Kidney (tissue), 14 donors: ENCODE results near the gene AGK. TPM values are rescaled to one million over a fixed set of nuclear protein-coding genes. Genes with fewer than 3 reads are reported as not detected.

ENCODE experiments used
- DNase-seq, 5 donors: peaks; one replicate each; pipeline ENCODE4 v3.0.0-alpha.2; 2013 to 2020
- FAIRE-seq: peaks from 2 replicates; lab custom pipeline; 2012; peaks lifted over from hg19 to GRCh38; lab: Jason Lieb, UNC
- H3K27ac ChIP-seq, 2 donors: one replicate each; pipeline ENCODE4 v1.7.0; 2013; ENCODE audit warnings: low read depth in 2 of 2, low read length in 2 of 2, inconsistent platforms in 1 of 2
- H3K27me3 ChIP-seq: one replicate; pipeline ENCODE4 v1.7.1; 2013; ENCODE audit warnings: low read length, inconsistent platforms; ENCODE audit not compliant: control insufficient read depth, insufficient read depth
- H3K36me3 ChIP-seq, 3 donors: one replicate each; pipeline versions ENCODE4 v1.7.0 to v1.7.1; 2013; ENCODE audit warnings: low read length in 3 of 3, control low read depth in 1 of 3, inconsistent platforms in 1 of 3; ENCODE audit not compliant: insufficient read depth in 3 of 3, control insufficient read depth in 2 of 3
- H3K4me1 ChIP-seq, 3 donors: one replicate each; pipeline versions ENCODE4 v1.7.0 to v1.7.1; 2013; ENCODE audit warnings: low read length in 3 of 3, inconsistent platforms in 1 of 3, low read depth in 1 of 3; ENCODE audit not compliant: control insufficient read depth in 2 of 3, insufficient read depth in 2 of 3
- H3K4me3 ChIP-seq, 3 donors: one replicate each; pipeline versions ENCODE4 v1.7.0 to v1.8.1; 2013; ENCODE audit warnings: low read length in 3 of 3, control low read depth in 1 of 3, inconsistent platforms in 1 of 3
- H3K9ac ChIP-seq, 3 donors: one replicate each; pipeline versions ENCODE4 v1.7.0 to v1.7.1; 2013; ENCODE audit warnings: low read length in 3 of 3, control low read depth in 1 of 3, inconsistent platforms in 1 of 3
- H3K9me3 ChIP-seq, 3 donors: one replicate each; pipeline versions ENCODE4 v1.7.0 to v1.7.1; 2013; ENCODE audit warnings: low read length in 3 of 3, control low read depth in 1 of 3, inconsistent platforms in 1 of 3; ENCODE audit not compliant: control insufficient read depth in 2 of 3, insufficient read depth in 1 of 3
- CTCF ChIP-seq: IDR thresholded peaks from 3 replicates; pipeline ENCODE4 v1.5.1; 2012; ENCODE audit warnings: mild to moderate bottlenecking, moderate library complexity, borderline replicate concordance; ENCODE audit not compliant: insufficient read depth; ENCODE audit errors: extremely low read depth
- intact Hi-C: fragments of 100-400 bp; cut with DNase I; formaldehyde crosslinking; loops from one replicate; pipeline ENCODE4 v1.11.1; 2022
- polyA plus RNA-seq: library from polyadenylated mRNA; stranded (reverse); fragments of 350-450 nt; fragmentation: Illumina TruSeq; extraction: RNeasy Lipid Tissue Mini Kit (QIAGEN cat#74804); gene quantifications from one replicate; pipeline ENCODE4 v1.2.3, GENCODE V29; 2014; ENCODE audit warnings: low read depth, low replicate concordance; ENCODE audit not compliant: insufficient read depth
- total RNA-seq: library from RNA; stranded (reverse); fragmentation: NEBNext Ultra II Directional; extraction: Animal tissue kit (Norgen Biotek cat#: 25700); gene quantifications from one replicate; pipeline ENCODE4 v1.2.1, GENCODE V29; 2021
- donor health status: control.
- donor health status: control.
- donor health status: control.
- donor health status: control.
- donor health status: control.
- donor health status: DM: yes; HTN: yes; CAD: no.
- donor health status: Normal renal cell carcinoma (clear cell type).

AGK gene
- total and polyA plus RNA-seq, 2 donors from 2014 or later: 17.7 to 30.7 TPM

GRCh38 chr7:141584935-141585334 lies 33.7 kb downstream of the AGK start:
- intact Hi-C loops: no loop called here
- no peak for FAIRE-seq
- Histone ChIP-seq H3K27ac (no peak overlapping the region), H3K4me3 (no peak overlapping the region), H3K36me3 (no peaks in the 10 kb centered on the region), H3K9ac (no peak overlapping the region), H3K9me3 (no peaks in the 10 kb centered on the region), H3K27me3 (no peaks in the 10 kb centered on the region), H3K4me1 (no peaks in the 10 kb centered on the region)
- DNase-seq: no peak
- TF ChIP-seq CTCF: no peak

GRCh38 chr7:141585592-141586510 lies 34.6 kb downstream of the AGK start:
- Histone ChIP-seq H3K4me3 (no peak overlapping the region), H3K4me1 (no peaks in the 10 kb centered on the region), H3K27me3 (no peaks in the 10 kb centered on the region), H3K9ac (no peak overlapping the region), H3K9me3 (no peaks in the 10 kb centered on the region), H3K36me3 (no peaks in the 10 kb centered on the region), H3K27ac (no peak overlapping the region)
- TF ChIP-seq CTCF: no peak
- FAIRE-seq: no peak
- intact Hi-C loops: no loop called here
- DNase-seq: no peak

- no peak for TF ChIP-seq CTCF
- intact Hi-C loops: no loop called here
- Histone ChIP-seq H3K9me3 (no peaks in the 10 kb centered on the region), H3K27me3 (no peaks in the 10 kb centered on the region), H3K9ac (no peak overlapping the region), H3K27ac (no peak overlapping the region), H3K4me3 (no peak overlapping the region), H3K36me3 (no peaks in the 10 kb centered on the region), H3K4me1 (no peaks in the 10 kb centered on the region)
- no peak for DNase-seq
- no peak for FAIRE-seq
Measured at GRCh38 chr7:141586878-141587277, 35.7 kb downstream of the AGK start.
